Measurements from ENCODE around the gene OR2T5.
"Not testable (repeated sequence)": the region's sequence is repeated elsewhere in the genome, so short reads cannot be mapped to it uniquely, and the experiment has no call there.

Gene OR2T5

GRCh38 chr1:248445399-248445798, 43.0 kb upstream of the OR2T5 start, which contains the start of gene OR2T2:
Gene OR2T2 (plus strand): TSS chr1:248445637. CDS start chr1:248452798, 7,161 bp downstream.
- H3K79me1 ChIP-seq (ENCODE audit: low read length); DNase-seq; H3K36me3 ChIP-seq (ENCODE audit: control insufficient read depth, insufficient read depth, low read length); H2AK5ac ChIP-seq (ENCODE audit: low read length); H2BK120ac ChIP-seq (ENCODE audit: low read depth, low read length); H3K4me1 ChIP-seq (ENCODE audit: control insufficient read depth, low read depth, low read length); H3K27ac ChIP-seq (ENCODE audit: low read depth, low read length); H4K8ac ChIP-seq (ENCODE audit: low read depth, low read length); H3K27me3 ChIP-seq (ENCODE audit: insufficient read depth, low read length, poor library complexity); H3K4ac ChIP-seq (ENCODE audit: low read depth, low read length); H4K5ac ChIP-seq (ENCODE audit: low read length); H3K56ac ChIP-seq (ENCODE audit: low read length); H3K23ac ChIP-seq (ENCODE audit: low read length); H3K9ac ChIP-seq (ENCODE audit: low read length); H2BK15ac ChIP-seq (replicated peaks; ENCODE audit: low read depth); H3K79me2 ChIP-seq (ENCODE audit: control insufficient read depth, insufficient read depth, low read length); H3K4me3 ChIP-seq (ENCODE audit: low read length); H2BK5ac ChIP-seq (ENCODE audit: low read length); H3K4me2 ChIP-seq (ENCODE audit: low read length); H3K18ac ChIP-seq (ENCODE audit: low read length): not testable (repeated sequence)
- no CpG with 5 or more reads among the region's 2 CpGs for WGBS (ENCODE audit: extremely low coverage, insufficient coverage, low lambda C conversion rate)

GRCh38 chr1:248448409-248449074, 39.8 kb upstream of the OR2T5 start:
- not testable (repeated sequence) for H3K9ac ChIP-seq (ENCODE audit: low read length); H2AK5ac ChIP-seq (ENCODE audit: low read length); H2BK120ac ChIP-seq (ENCODE audit: low read depth, low read length); H3K36me3 ChIP-seq (ENCODE audit: control insufficient read depth, insufficient read depth, low read length); H3K79me2 ChIP-seq (ENCODE audit: control insufficient read depth, insufficient read depth, low read length); H3K79me1 ChIP-seq (ENCODE audit: low read length); H3K4me1 ChIP-seq (ENCODE audit: control insufficient read depth, low read depth, low read length); H2BK15ac ChIP-seq (replicated peaks; ENCODE audit: low read depth); H3K27ac ChIP-seq (ENCODE audit: low read depth, low read length); H3K18ac ChIP-seq (ENCODE audit: low read length); H3K23ac ChIP-seq (ENCODE audit: low read length); H4K8ac ChIP-seq (ENCODE audit: low read depth, low read length); H3K4me3 ChIP-seq (ENCODE audit: low read length); DNase-seq; H4K5ac ChIP-seq (ENCODE audit: low read length); H3K4me2 ChIP-seq (ENCODE audit: low read length); H3K27me3 ChIP-seq (ENCODE audit: insufficient read depth, low read length, poor library complexity); H3K56ac ChIP-seq (ENCODE audit: low read length); H2BK5ac ChIP-seq (ENCODE audit: low read length); H3K4ac ChIP-seq (ENCODE audit: low read depth, low read length)
- WGBS (ENCODE audit: extremely low coverage, insufficient coverage, low lambda C conversion rate): no CpG with 5 or more reads among the region's 4 CpGs

GRCh38 chr1:248449821-248450465, 38.4 kb upstream of the OR2T5 start:
- H3K23ac ChIP-seq (ENCODE audit: low read length); H3K4me3 ChIP-seq (ENCODE audit: low read length); H3K4me1 ChIP-seq (ENCODE audit: control insufficient read depth, low read depth, low read length); H3K4me2 ChIP-seq (ENCODE audit: low read length); H2AK5ac ChIP-seq (ENCODE audit: low read length); H3K27ac ChIP-seq (ENCODE audit: low read depth, low read length); H2BK15ac ChIP-seq (replicated peaks; ENCODE audit: low read depth); H3K9ac ChIP-seq (ENCODE audit: low read length); H2BK120ac ChIP-seq (ENCODE audit: low read depth, low read length); H3K4ac ChIP-seq (ENCODE audit: low read depth, low read length); H4K5ac ChIP-seq (ENCODE audit: low read length); H3K18ac ChIP-seq (ENCODE audit: low read length); H3K79me1 ChIP-seq (ENCODE audit: low read length); H2BK5ac ChIP-seq (ENCODE audit: low read length); H4K8ac ChIP-seq (ENCODE audit: low read depth, low read length); DNase-seq; H3K79me2 ChIP-seq (ENCODE audit: control insufficient read depth, insufficient read depth, low read length); H3K56ac ChIP-seq (ENCODE audit: low read length); H3K27me3 ChIP-seq (ENCODE audit: insufficient read depth, low read length, poor library complexity); H3K36me3 ChIP-seq (ENCODE audit: control insufficient read depth, insufficient read depth, low read length): not testable (repeated sequence)
- no CpG with 5 or more reads among the region's 6 CpGs for whole genome bisulfite sequencing (ENCODE audit: extremely low coverage, insufficient coverage, low lambda C conversion rate)

GRCh38 chr1:248450466-248451145, 37.8 kb upstream of the OR2T5 start:
- H3K4me1 ChIP-seq (ENCODE audit: control insufficient read depth, low read depth, low read length); H3K4ac ChIP-seq (ENCODE audit: low read depth, low read length); H2BK5ac ChIP-seq (ENCODE audit: low read length); H2AK5ac ChIP-seq (ENCODE audit: low read length); H3K4me3 ChIP-seq (ENCODE audit: low read length); H3K56ac ChIP-seq (ENCODE audit: low read length); DNase-seq; H3K4me2 ChIP-seq (ENCODE audit: low read length); H4K5ac ChIP-seq (ENCODE audit: low read length); H3K9ac ChIP-seq (ENCODE audit: low read length); H3K79me1 ChIP-seq (ENCODE audit: low read length); H2BK15ac ChIP-seq (replicated peaks; ENCODE audit: low read depth); H3K23ac ChIP-seq (ENCODE audit: low read length); H2BK120ac ChIP-seq (ENCODE audit: low read depth, low read length); H3K36me3 ChIP-seq (ENCODE audit: control insufficient read depth, insufficient read depth, low read length); H4K8ac ChIP-seq (ENCODE audit: low read depth, low read length); H3K27me3 ChIP-seq (ENCODE audit: insufficient read depth, low read length, poor library complexity); H3K18ac ChIP-seq (ENCODE audit: low read length); H3K79me2 ChIP-seq (ENCODE audit: control insufficient read depth, insufficient read depth, low read length); H3K27ac ChIP-seq (ENCODE audit: low read depth, low read length): not testable (repeated sequence)
- no CpG with 5 or more reads among the region's 5 CpGs for WGBS (ENCODE audit: extremely low coverage, insufficient coverage, low lambda C conversion rate)

GRCh38 chr1:248453619-248454018, 34.8 kb upstream of the OR2T5 start:
- H2BK15ac ChIP-seq (replicated peaks; ENCODE audit: low read depth); H3K23ac ChIP-seq (ENCODE audit: low read length); H3K4ac ChIP-seq (ENCODE audit: low read depth, low read length); H3K9ac ChIP-seq (ENCODE audit: low read length); H3K79me2 ChIP-seq (ENCODE audit: control insufficient read depth, insufficient read depth, low read length); H2BK120ac ChIP-seq (ENCODE audit: low read depth, low read length); H3K4me2 ChIP-seq (ENCODE audit: low read length); H3K36me3 ChIP-seq (ENCODE audit: control insufficient read depth, insufficient read depth, low read length); H4K5ac ChIP-seq (ENCODE audit: low read length); DNase-seq; H3K18ac ChIP-seq (ENCODE audit: low read length); H3K4me1 ChIP-seq (ENCODE audit: control insufficient read depth, low read depth, low read length); H3K27me3 ChIP-seq (ENCODE audit: insufficient read depth, low read length, poor library complexity); H4K8ac ChIP-seq (ENCODE audit: low read depth, low read length); H3K4me3 ChIP-seq (ENCODE audit: low read length); H2AK5ac ChIP-seq (ENCODE audit: low read length); H3K56ac ChIP-seq (ENCODE audit: low read length); H2BK5ac ChIP-seq (ENCODE audit: low read length); H3K79me1 ChIP-seq (ENCODE audit: low read length); H3K27ac ChIP-seq (ENCODE audit: low read depth, low read length): not testable (repeated sequence)
- WGBS (ENCODE audit: extremely low coverage, insufficient coverage, low lambda C conversion rate): no CpG with 5 or more reads among the region's 7 CpGs

Measured in mesendoderm (in vitro differentiated cells).